ENCODE data around the gene PKNOX2.

The PKNOX2 gene

GRCh38 chr11:125242141-125242775 lies 77.7 kb downstream of the PKNOX2 start:
- no peaks in the 10 kb centered on the region for H3K9me3 ChIP-seq (replicated peaks; ENCODE audit: low read length)
- H3K27me3 ChIP-seq (ENCODE audit: control insufficient read depth, insufficient read depth, low read length): no peaks in the 10 kb centered on the region
- no peak overlapping the region for H3K9ac ChIP-seq (ENCODE audit: low read depth, low read length)
- no peak overlapping the region for H3K4me3 ChIP-seq (ENCODE audit: low read length)
- no peaks in the 10 kb centered on the region for H3K36me3 ChIP-seq (ENCODE audit: insufficient read depth, low read length)
- H3K4me1 ChIP-seq (ENCODE audit: control insufficient read depth, insufficient read depth, low read length): peaks cover 4% of the 10 kb centered on the region
- no peak overlapping the region for H3K4me2 ChIP-seq (ENCODE audit: low read length)

DNA sequence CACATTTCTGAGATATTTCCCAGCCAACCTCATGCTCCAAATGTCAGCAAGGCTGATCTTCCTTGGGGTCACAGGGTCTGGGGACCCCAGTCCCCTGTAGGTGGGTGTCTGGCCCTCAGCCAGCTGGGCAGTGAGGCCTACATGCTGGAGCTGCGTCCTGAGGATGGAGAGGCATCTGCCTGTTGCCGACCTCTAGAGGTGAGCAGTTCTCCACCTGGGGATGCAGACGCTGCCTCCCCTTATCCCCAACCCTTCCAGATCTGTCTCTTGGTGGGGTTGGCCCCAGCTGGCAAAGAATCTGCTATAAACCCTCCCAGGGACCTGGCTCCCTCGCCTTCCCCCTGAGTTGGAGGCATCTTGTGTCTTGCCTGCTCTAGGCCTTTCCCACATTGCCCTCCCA lies 79.6 kb downstream of the PKNOX2 start:
- Histone ChIP-seq H3K27me3 (ENCODE audit: control insufficient read depth, insufficient read depth, low read length) (peaks cover 3% of the 10 kb centered on the region), H3K4me3 (ENCODE audit: low read length) (no peak overlapping the region), H3K9me3 (replicated peaks; ENCODE audit: low read length) (no peaks in the 10 kb centered on the region), H3K36me3 (ENCODE audit: insufficient read depth, low read length) (no peaks in the 10 kb centered on the region), H3K9ac (ENCODE audit: low read depth, low read length) (no peak overlapping the region), H3K4me2 (ENCODE audit: low read length) (no peak overlapping the region), H3K4me1 (ENCODE audit: control insufficient read depth, insufficient read depth, low read length) (peaks cover 4% of the 10 kb centered on the region)

- H3K9me3 ChIP-seq (replicated peaks; ENCODE audit: low read length): no peaks in the 10 kb centered on the region
- peaks cover 3% of the 10 kb centered on the region for H3K27me3 ChIP-seq (ENCODE audit: control insufficient read depth, insufficient read depth, low read length)
- H3K4me3 ChIP-seq (ENCODE audit: low read length): no peak overlapping the region
- H3K4me2 ChIP-seq (ENCODE audit: low read length): no peak overlapping the region
- no peak overlapping the region for H3K9ac ChIP-seq (ENCODE audit: low read depth, low read length)
- H3K4me1 ChIP-seq (ENCODE audit: control insufficient read depth, insufficient read depth, low read length): peaks cover 4% of the 10 kb centered on the region
- H3K36me3 ChIP-seq (ENCODE audit: insufficient read depth, low read length): no peaks in the 10 kb centered on the region
Measured at GRCh38 chr11:125245299-125245698, 80.7 kb downstream of the PKNOX2 start.

DNA sequence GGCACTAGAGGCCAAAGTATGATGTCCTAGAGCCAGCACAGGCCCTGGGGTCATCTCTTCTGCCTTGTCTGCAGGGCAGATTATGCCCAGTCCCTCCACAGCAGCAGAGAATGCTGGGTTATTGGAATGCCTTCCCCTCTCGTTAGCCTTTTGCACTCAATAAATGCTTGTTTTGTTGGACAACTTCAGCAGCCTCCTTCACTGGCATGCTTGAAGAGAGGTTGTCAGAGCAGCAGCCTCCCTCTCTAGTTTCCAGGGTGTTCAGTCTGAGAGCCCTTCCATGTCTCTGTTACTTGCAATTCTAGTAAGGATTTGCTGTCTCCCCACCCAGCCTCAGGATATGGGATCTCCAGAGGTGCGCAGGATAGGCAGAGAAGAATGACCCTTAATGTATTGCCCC lies 82.9 kb downstream of the PKNOX2 start:
- Histone ChIP-seq H3K4me1 (ENCODE audit: control insufficient read depth, insufficient read depth, low read length) (peaks cover 4% of the 10 kb centered on the region), H3K4me3 (ENCODE audit: low read length) (no peak overlapping the region), H3K4me2 (ENCODE audit: low read length) (no peak overlapping the region), H3K9me3 (replicated peaks; ENCODE audit: low read length) (no peaks in the 10 kb centered on the region), H3K36me3 (ENCODE audit: insufficient read depth, low read length) (no peaks in the 10 kb centered on the region), H3K27me3 (ENCODE audit: control insufficient read depth, insufficient read depth, low read length) (peaks cover 3% of the 10 kb centered on the region), H3K9ac (ENCODE audit: low read depth, low read length) (no peak overlapping the region)

DNA sequence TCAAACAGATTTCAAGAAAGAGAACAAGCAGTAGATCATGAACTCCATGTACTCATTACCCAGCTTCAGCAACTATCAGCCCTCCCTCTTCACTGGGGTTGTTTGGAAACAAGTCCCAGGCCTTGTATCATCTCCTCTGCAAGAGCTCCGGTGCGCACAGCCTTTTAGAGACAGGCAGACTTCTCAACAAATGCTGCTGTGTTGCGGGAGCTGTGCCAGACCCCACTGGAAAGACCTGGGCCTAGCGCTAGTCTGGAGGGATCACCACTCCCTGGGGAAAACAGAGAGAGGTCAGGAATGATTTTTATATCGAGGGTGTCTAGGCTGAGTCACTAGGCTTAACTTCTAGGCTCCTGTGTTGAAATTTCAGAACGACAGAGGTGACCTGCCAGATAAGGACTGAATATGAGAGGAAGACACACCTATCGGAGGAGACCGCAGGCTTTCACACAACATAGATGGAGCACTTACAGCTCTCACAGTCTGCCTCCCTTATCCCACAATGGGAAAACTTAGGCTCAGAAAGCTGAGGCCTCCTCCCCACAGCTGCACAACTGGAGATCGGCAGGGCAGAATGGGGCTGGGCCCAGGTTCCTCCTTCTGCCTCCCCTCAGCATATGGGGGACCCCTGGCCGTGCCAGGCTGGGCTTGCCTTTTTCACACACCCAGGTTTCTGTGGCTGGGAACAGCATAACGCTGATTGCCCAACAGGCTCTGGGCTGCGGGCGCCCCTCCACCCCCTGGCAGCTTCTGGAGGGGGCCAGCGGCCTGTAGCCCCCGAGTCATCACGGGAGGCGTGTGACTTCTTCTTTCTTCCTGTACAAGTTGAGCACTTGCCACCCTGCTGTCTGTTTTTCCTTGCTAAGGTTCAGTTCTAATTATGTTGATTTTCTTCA lies 86.0 kb downstream of the PKNOX2 start:
- Histone ChIP-seq H3K4me2 (ENCODE audit: low read length) (no peak overlapping the region), H3K4me1 (ENCODE audit: control insufficient read depth, insufficient read depth, low read length) (no peaks in the 10 kb centered on the region), H3K27me3 (ENCODE audit: control insufficient read depth, insufficient read depth, low read length) (peaks cover 3% of the 10 kb centered on the region)

DNA sequence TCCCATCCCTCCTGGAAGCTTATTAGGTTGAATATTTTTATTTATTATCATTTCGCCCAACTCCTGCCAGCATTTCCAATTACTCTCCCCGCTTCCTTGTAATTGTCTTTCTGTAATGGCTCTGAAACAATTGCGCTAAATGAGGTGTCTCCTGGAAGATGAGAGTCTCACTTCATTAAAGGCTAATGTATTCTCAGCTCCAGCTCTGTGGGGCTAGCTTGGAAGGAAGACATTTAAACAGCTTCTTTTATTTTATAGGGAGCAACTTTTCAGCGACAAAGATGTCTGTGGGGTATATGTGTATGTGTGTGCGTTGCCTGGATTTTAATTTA lies 86.6 kb downstream of the PKNOX2 start:
- H3K9me3 ChIP-seq (replicated peaks; ENCODE audit: low read length): no peaks in the 10 kb centered on the region
- H3K4me3 ChIP-seq (ENCODE audit: low read length): no peak overlapping the region
- H3K4me1 ChIP-seq (ENCODE audit: control insufficient read depth, insufficient read depth, low read length): peaks cover 1% of the 10 kb centered on the region
- H3K9ac ChIP-seq (ENCODE audit: low read depth, low read length): no peak overlapping the region
- no peaks in the 10 kb centered on the region for H3K36me3 ChIP-seq (ENCODE audit: insufficient read depth, low read length)
- no peak overlapping the region for H3K4me2 ChIP-seq (ENCODE audit: low read length)
- H3K27me3 ChIP-seq (ENCODE audit: control insufficient read depth, insufficient read depth, low read length): peaks cover 3% of the 10 kb centered on the region

More for the DNA sequence above, 86.0 kb downstream of the PKNOX2 start:
- Histone ChIP-seq H3K36me3 (ENCODE audit: insufficient read depth, low read length) (no peaks in the 10 kb centered on the region), H3K9me3 (replicated peaks; ENCODE audit: low read length) (no peaks in the 10 kb centered on the region), H3K9ac (ENCODE audit: low read depth, low read length) (no peak overlapping the region), H3K4me3 (ENCODE audit: low read length) (no peak overlapping the region)

- Histone ChIP-seq H3K4me2 (ENCODE audit: low read length) (no peak overlapping the region), H3K4me3 (ENCODE audit: low read length) (no peak overlapping the region), H3K9me3 (replicated peaks; ENCODE audit: low read length) (no peaks in the 10 kb centered on the region), H3K9ac (ENCODE audit: low read depth, low read length) (no peak overlapping the region), H3K4me1 (ENCODE audit: control insufficient read depth, insufficient read depth, low read length) (peaks cover 8% of the 10 kb centered on the region), H3K27me3 (ENCODE audit: control insufficient read depth, insufficient read depth, low read length) (peaks cover 3% of the 10 kb centered on the region), H3K36me3 (ENCODE audit: insufficient read depth, low read length) (no peaks in the 10 kb centered on the region)
Measured at GRCh38 chr11:125251956-125252355, 87.4 kb downstream of the PKNOX2 start.

GRCh38 chr11:125253289-125253688 lies 88.7 kb downstream of the PKNOX2 start:
- Histone ChIP-seq H3K27me3 (ENCODE audit: control insufficient read depth, insufficient read depth, low read length) (no peaks in the 10 kb centered on the region), H3K9ac (ENCODE audit: low read depth, low read length) (no peak overlapping the region), H3K4me3 (ENCODE audit: low read length) (no peak overlapping the region), H3K9me3 (replicated peaks; ENCODE audit: low read length) (no peaks in the 10 kb centered on the region), H3K36me3 (ENCODE audit: insufficient read depth, low read length) (no peaks in the 10 kb centered on the region), H3K4me2 (ENCODE audit: low read length) (no peak overlapping the region), H3K4me1 (ENCODE audit: control insufficient read depth, insufficient read depth, low read length) (peaks cover 8% of the 10 kb centered on the region)

GRCh38 chr11:125253795-125254525 lies 89.4 kb downstream of the PKNOX2 start:
- H3K4me2 ChIP-seq (ENCODE audit: low read length): no peak overlapping the region
- H3K9me3 ChIP-seq (replicated peaks; ENCODE audit: low read length): no peaks in the 10 kb centered on the region
- no peak overlapping the region for H3K4me3 ChIP-seq (ENCODE audit: low read length)
- H3K36me3 ChIP-seq (ENCODE audit: insufficient read depth, low read length): no peaks in the 10 kb centered on the region
- peaks cover 14% of the 10 kb centered on the region for H3K4me1 ChIP-seq (ENCODE audit: control insufficient read depth, insufficient read depth, low read length)
- no peak overlapping the region for H3K9ac ChIP-seq (ENCODE audit: low read depth, low read length)
- H3K27me3 ChIP-seq (ENCODE audit: control insufficient read depth, insufficient read depth, low read length): no peaks in the 10 kb centered on the region

GRCh38 chr11:125256541-125257189 lies 92.1 kb downstream of the PKNOX2 start:
- H3K9ac ChIP-seq (ENCODE audit: low read depth, low read length): peak overlapping the region; percentile 32
- peaks cover 24% of the 10 kb centered on the region for H3K4me1 ChIP-seq (ENCODE audit: control insufficient read depth, insufficient read depth, low read length)
- H3K27me3 ChIP-seq (ENCODE audit: control insufficient read depth, insufficient read depth, low read length): no peaks in the 10 kb centered on the region
- no peaks in the 10 kb centered on the region for H3K36me3 ChIP-seq (ENCODE audit: insufficient read depth, low read length)
- H3K4me2 ChIP-seq (ENCODE audit: low read length): no peak overlapping the region
- no peak overlapping the region for H3K4me3 ChIP-seq (ENCODE audit: low read length)
- H3K9me3 ChIP-seq (replicated peaks; ENCODE audit: low read length): no peaks in the 10 kb centered on the region

DNA sequence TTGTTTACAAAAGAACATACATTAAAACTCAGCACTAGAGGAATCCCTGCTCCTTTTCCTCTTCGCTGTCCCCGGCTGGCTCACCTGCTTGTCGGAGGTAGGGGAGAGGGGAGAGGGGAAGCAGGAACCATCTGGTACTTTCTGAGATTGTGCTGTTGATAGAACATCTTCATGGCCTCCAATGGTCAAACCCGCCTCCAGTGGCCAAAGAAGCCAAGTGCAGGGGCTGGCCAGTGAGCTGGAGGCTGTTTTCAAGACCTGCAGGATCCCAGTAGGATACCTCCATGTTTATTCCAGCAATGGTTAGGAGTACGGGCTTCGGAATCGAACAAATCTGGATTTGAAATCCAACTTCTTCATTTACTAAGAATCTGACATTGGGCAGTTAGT lies 92.6 kb downstream of the PKNOX2 start:
- Histone ChIP-seq H3K9me3 (replicated peaks; ENCODE audit: low read length) (no peaks in the 10 kb centered on the region), H3K9ac (ENCODE audit: low read depth, low read length) (no peak overlapping the region), H3K4me1 (ENCODE audit: control insufficient read depth, insufficient read depth, low read length) (peaks cover 29% of the 10 kb centered on the region), H3K4me2 (ENCODE audit: low read length) (no peak overlapping the region), H3K4me3 (ENCODE audit: low read length) (no peak overlapping the region), H3K36me3 (ENCODE audit: insufficient read depth, low read length) (no peaks in the 10 kb centered on the region), H3K27me3 (ENCODE audit: control insufficient read depth, insufficient read depth, low read length) (peaks cover 2% of the 10 kb centered on the region)

Data from skeletal muscle satellite cell (primary cell).